HCT116 (cell line): Measurements from ENCODE around the gene ASB15. TPM values are rescaled to one million over a fixed set of nuclear protein-coding genes. Genes with fewer than 3 reads are reported as not detected.

Experiments used
- ATAC-seq: fragments of 200-7000 bp; cut with Tn5 transposase; 2 replicates; pipeline ENCODE4 v1.9.1; 2020; ENCODE audit warnings: mild to moderate bottlenecking, moderate library complexity
- BruUV-seq: library from RNA; stranded (reverse); fragments of 400-500 nt; replicated peaks from 2 replicates; lab custom pipeline; 2021; lab: Mats Ljungman, UMichigan
- CTCF ChIA-PET: fragments of 300-600 bp; sonication (Branson Sonifier 250); formaldehyde crosslinking; loops from one replicate; lab custom pipeline; 2021; ENCODE audit warnings: antibody characterized with exemption; lab: Charles Lee
- POLR2A ChIA-PET: fragments of 300-600, 350-600 bp; sonication (Branson Sonifier 250); formaldehyde crosslinking; loops from one replicate; lab custom pipeline; 2021; ENCODE audit warnings: antibody characterized with exemption; lab: Charles Lee
- RAD21 ChIA-PET, 2 experiments: fragments of 300-600 bp; sonication (Branson Sonifier 250); formaldehyde crosslinking; loops; one replicate each; lab custom pipeline; 2023; ENCODE audit warnings: low total read pairs in 2 of 2; ENCODE audit not compliant: uncharacterized antibody in 2 of 2, unreplicated experiment in 2 of 2, low non-redundant PET in 1 of 2; lab: Charles Lee
- DNase-seq: peaks from one replicate; pipeline ENCODE4 v3.0.0-alpha.2; 2010; ENCODE audit warnings: low read depth, low spot score
- H2AFZ ChIP-seq: fragments of 200-600 bp; shearing (Covaris generic), sonication (generic); 2 replicates; pipeline ENCODE4 v1.6.1; 2017; ENCODE audit warnings: low read depth, mixed run types, mixed read lengths, antibody characterized with exemption, low read length; ENCODE audit not compliant: poor library complexity, severe bottlenecking
- H3K27ac ChIP-seq: 2 replicates; pipeline ENCODE4 v1.5.1; 2012; ENCODE audit warnings: low read depth, low read length
- H3K27me3 ChIP-seq: fragments of 200-600 bp; sonication (generic); 2 replicates; pipeline ENCODE4 v1.6.1; 2016; ENCODE audit warnings: mixed run types, low read length, mixed read lengths; ENCODE audit not compliant: insufficient read depth
- H3K36me3 ChIP-seq, 2 experiments: fragments of 200-500 bp in 1 of 2; fragments of 200-600 bp in 1 of 2; sonication (Bioruptor generic) in 1 of 2; sonication (generic) in 1 of 2; 2 replicates each; pipeline versions ENCODE4 v1.5.1 to v1.6.1; 2014 to 2016; ENCODE audit warnings: low read length in 2 of 2, inconsistent platforms in 1 of 2, mixed read lengths in 1 of 2, mixed run types in 1 of 2; ENCODE audit not compliant: insufficient read depth in 2 of 2, control insufficient read depth in 1 of 2
- H3K4me1 ChIP-seq, 2 experiments: fragments of 200-600 bp in 1 of 2; sonication (generic) in 1 of 2; 2 replicates each; pipeline versions ENCODE4 v1.5.1 to v1.6.1; 2012 to 2017; ENCODE audit warnings: low read length in 2 of 2, inconsistent platforms in 1 of 2, mild to moderate bottlenecking in 1 of 2, mixed read lengths in 1 of 2, mixed run types in 1 of 2, moderate library complexity in 1 of 2; ENCODE audit not compliant: insufficient read depth in 2 of 2, control insufficient read depth in 1 of 2
- H3K4me2 ChIP-seq: fragments of 200-600 bp; sonication (generic); 2 replicates; pipeline ENCODE4 v1.6.1; 2017; ENCODE audit warnings: mixed run types, low read length, mixed read lengths
- H3K4me3 ChIP-seq, 2 experiments: fragments of 200-600 bp in 1 of 2; sonication (generic) in 1 of 2; replicated peaks in 1 of 2; 2 replicates each; pipeline ENCODE4 v1.5.1; 2011 to 2016; ENCODE audit warnings: low read length in 2 of 2, control low read depth in 1 of 2, low read depth in 1 of 2, mild to moderate bottlenecking in 1 of 2, mixed read lengths in 1 of 2, mixed run types in 1 of 2
- H3K79me2 ChIP-seq: fragments of 200-600 bp; sonication (generic); 2 replicates; pipeline ENCODE4 v1.6.1; 2017; ENCODE audit warnings: mild to moderate bottlenecking, mixed run types, low read length, moderate library complexity, mixed read lengths; ENCODE audit not compliant: insufficient read depth
- H3K9ac ChIP-seq: fragments of 200-600 bp; sonication (generic); 2 replicates; pipeline ENCODE4 v1.6.1; 2016; ENCODE audit warnings: low read length, mixed read lengths
- H3K9me2 ChIP-seq: fragments of 200-600 bp; sonication (generic), shearing (Covaris generic); 2 replicates; pipeline ENCODE4 v1.6.1; 2017; ENCODE audit warnings: mixed run types, mild to moderate bottlenecking, moderate library complexity; ENCODE audit not compliant: insufficient read depth
- H3K9me3 ChIP-seq, 2 experiments: fragments of 200-500 bp in 1 of 2; fragments of 200-600 bp in 1 of 2; sonication (Bioruptor generic) in 1 of 2; sonication (generic) in 1 of 2; 2 replicates each; pipeline ENCODE4 v1.6.1; 2014 to 2017; ENCODE audit warnings: low read length in 2 of 2, mixed read lengths in 2 of 2, inconsistent platforms in 1 of 2, low read depth in 1 of 2, mild to moderate bottlenecking in 1 of 2, mixed run types in 1 of 2, moderate library complexity in 1 of 2; ENCODE audit not compliant: control insufficient read depth in 1 of 2, insufficient read depth in 1 of 2
- H4K20me1 ChIP-seq: fragments of 200-600 bp; sonication (generic), shearing (Covaris generic); 2 replicates; pipeline ENCODE4 v1.6.1; 2017; ENCODE audit warnings: mixed run types, mild to moderate bottlenecking, moderate library complexity; ENCODE audit not compliant: insufficient read depth
- CEBPB ChIP-seq: IDR thresholded peaks from 2 replicates; pipeline ENCODE4 v1.6.1; 2012; ENCODE audit warnings: low read depth
- ELF1 ChIP-seq: IDR thresholded peaks from 2 replicates; pipeline ENCODE4 v1.6.1; 2012; ENCODE audit warnings: low read depth, borderline replicate concordance
- EZH2phosphoT487 ChIP-seq: fragments of 200-600 bp; IDR thresholded peaks from 2 replicates; pipeline ENCODE4 v1.6.1; 2018; ENCODE audit warnings: antibody characterized with exemption, borderline replicate concordance
- JUND ChIP-seq: IDR thresholded peaks from 2 replicates; pipeline ENCODE4 v1.6.1; 2012
- SIN3A ChIP-seq: IDR thresholded peaks from 2 replicates; pipeline ENCODE4 v1.6.1; 2012; ENCODE audit warnings: low read depth
- TCF7L2 ChIP-seq: IDR thresholded peaks from 2 replicates; pipeline ENCODE4 v1.7.0; 2011; ENCODE audit warnings: borderline replicate concordance, inconsistent platforms; ENCODE audit not compliant: insufficient read depth, insufficient read length; ENCODE audit errors: extremely low read depth
- ZFX ChIP-seq: fragments of 450-650 bp; IDR thresholded peaks from 2 replicates; pipeline ENCODE4 v1.6.1; 2017
- intact Hi-C: fragments of 100-400 bp; cut with micrococcal nuclease; formaldehyde crosslinking; loops from 2 replicates; pipeline ENCODE4 v1.10.0; 2022
- total RNA-seq: library from RNA; stranded (reverse); gene quantifications from one replicate; pipeline ENCODE4 v1.2.1, GENCODE V29; 2021; ENCODE audit not compliant: unreplicated experiment

Gene ASB15
- total RNA-seq, 1 experiment from 2014 or later: not detected

- CTCF ChIA-PET: no interaction called here
- H3K79me2 ChIP-seq: no peaks in the 10 kb centered on the region
- no peaks in the 10 kb centered on the region for H3K9me3 ChIP-seq
- 0 out of 2 replicates have a peak overlapping the region, but pooled peaks have one; percentile 6 for H3K4me2 ChIP-seq
- intact Hi-C loops: no loop called here
- H2AFZ ChIP-seq: no peak overlapping the region
- RAD21 ChIA-PET: no interaction called here
- H3K36me3 ChIP-seq: no peaks in the 10 kb centered on the region
- no peaks in the 10 kb centered on the region for H3K9me2 ChIP-seq
- H3K4me1 ChIP-seq: peaks cover 13 to 33% of the 10 kb centered on the region in 2 experiments; a peak in 3 of 4 replicates
- no TSS peak for BruUV-seq
- H3K27me3 ChIP-seq: no peaks in the 10 kb centered on the region
- ATAC-seq (no peak), DNase-seq (no peak)
- no peaks in the 10 kb centered on the region for H4K20me1 ChIP-seq
- POLR2A ChIA-PET: no interaction called here
- H3K9ac ChIP-seq: no peak overlapping the region
- H3K4me3 ChIP-seq: no peak overlapping the region
- H3K27ac ChIP-seq: no peak overlapping the region
- TF ChIP-seq CEBPB (no peak), JUND (no peak), ZFX (no peak), TCF7L2 (no peak)
These were observed 45.6 kb downstream of the ASB15 start for GRCh38 chr7:123647106-123647730.

DNA sequence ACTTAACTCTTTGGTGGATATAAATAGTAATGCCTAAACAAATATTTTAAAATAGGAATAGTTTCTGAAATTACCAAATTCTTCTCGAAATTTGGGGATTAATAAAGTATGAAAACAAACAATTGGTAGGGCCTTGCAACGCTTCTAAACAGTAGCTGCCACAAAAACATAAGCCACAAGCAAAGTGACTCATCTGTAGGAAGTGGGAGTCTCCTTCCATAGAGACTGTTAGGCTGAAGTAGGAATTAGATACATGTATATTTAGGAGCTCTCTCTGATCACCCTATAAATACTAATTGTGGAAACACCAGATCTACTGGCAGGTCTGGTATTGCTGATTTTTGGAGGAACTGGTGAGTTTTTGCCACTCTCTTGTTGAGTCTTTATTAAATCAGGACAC lies 48.3 kb downstream of the ASB15 start:
- no peaks in the 10 kb centered on the region for H3K9me3 ChIP-seq
- peaks cover 2 to 14% of the 10 kb centered on the region in 2 experiments; a peak in 3 of 4 replicates for H3K4me1 ChIP-seq
- no peak for TF ChIP-seq EZH2phosphoT487
- no peak for TF ChIP-seq CEBPB
- TF ChIP-seq SIN3A: no peak
- TF ChIP-seq ELF1: no peak
- no peak overlapping the region for H3K27ac ChIP-seq
- H3K36me3 ChIP-seq: no peaks in the 10 kb centered on the region
- DNase-seq (no peak), ATAC-seq (no peak)
- H3K9ac ChIP-seq: no peak overlapping the region
- H3K27me3 ChIP-seq: no peaks in the 10 kb centered on the region
- ChIA-PET POLR2A (no interaction called here), RAD21 (no interaction called here), CTCF (interaction anchor here (1.0 kb wide), 1 partner anchor 33 kb away, joined by 3 read pairs; no protein-coding TSS in a partner anchor)
- intact Hi-C loops: no loop called here
- H2AFZ ChIP-seq: no peak overlapping the region
- H3K79me2 ChIP-seq: no peaks in the 10 kb centered on the region
- H3K9me2 ChIP-seq: no peaks in the 10 kb centered on the region; the same call in 1 of the 2 replicates
- no peak overlapping the region for H3K4me2 ChIP-seq
- BruUV-seq: no TSS peak
- H4K20me1 ChIP-seq: no peaks in the 10 kb centered on the region
- H3K4me3 ChIP-seq: no peak overlapping the region
